AG09319 (cell line): Measurements from ENCODE around the gene FAM117A.

ENCODE experiments used
- DNase-seq: peaks from one replicate; pipeline ENCODE4 v3.0.0-alpha.2; 2010; ENCODE audit warnings: low read depth; ENCODE audit errors: extremely low read depth
- TF ChIP-seq, protein P1 (sequence below): IDR thresholded peaks from 2 replicates; pipeline ENCODE4 v1.5.1; 2011; ENCODE audit warnings: low read depth, mild to moderate bottlenecking, inconsistent platforms, low read length, moderate library complexity

FAM117A gene

DNA sequence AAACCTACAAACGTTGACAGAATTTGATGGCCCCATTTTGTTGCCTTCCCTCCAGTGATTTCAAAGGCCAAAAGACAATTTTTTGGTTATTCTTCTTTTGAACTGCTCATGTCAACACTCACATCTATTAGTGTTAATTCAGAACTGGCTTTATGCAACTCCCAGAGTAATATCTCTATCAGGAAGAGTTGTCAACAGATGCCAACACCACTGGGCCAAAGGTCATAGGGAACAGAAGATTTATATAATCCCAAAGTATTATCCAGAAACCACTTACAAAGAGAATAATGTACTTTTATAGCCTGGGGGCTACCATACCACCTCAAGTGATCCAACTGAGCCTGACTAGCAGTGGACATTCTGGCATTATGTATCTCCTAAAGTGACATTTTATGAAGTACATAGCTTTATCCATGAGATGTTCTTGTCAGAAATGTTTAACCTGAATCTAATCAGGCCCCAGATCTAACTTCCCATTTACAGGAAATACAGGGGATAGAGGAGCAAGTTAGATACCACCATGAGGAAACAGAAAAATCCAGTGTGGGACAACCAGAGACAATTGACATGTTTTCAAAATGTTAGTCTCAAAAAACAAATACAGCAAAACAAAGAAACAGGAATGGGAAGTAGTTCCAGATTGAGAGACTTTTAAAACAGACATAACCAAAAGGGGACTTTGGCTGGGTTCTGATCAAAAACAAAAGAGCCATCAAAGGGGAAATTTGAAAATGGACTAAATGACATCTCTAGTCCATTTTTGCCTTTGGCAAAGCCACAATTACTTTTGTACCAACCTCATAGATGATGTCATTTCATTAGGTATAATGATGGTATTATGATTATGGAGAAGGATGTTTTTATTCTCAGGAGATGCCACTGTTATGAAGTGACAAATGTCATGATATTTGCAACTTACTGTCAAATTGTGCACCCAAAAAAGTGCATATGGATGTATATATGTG is 18.5 kb downstream of the FAM117A start:
- DNase-seq, result no peak
- TF ChIP-seq, protein P1, sequence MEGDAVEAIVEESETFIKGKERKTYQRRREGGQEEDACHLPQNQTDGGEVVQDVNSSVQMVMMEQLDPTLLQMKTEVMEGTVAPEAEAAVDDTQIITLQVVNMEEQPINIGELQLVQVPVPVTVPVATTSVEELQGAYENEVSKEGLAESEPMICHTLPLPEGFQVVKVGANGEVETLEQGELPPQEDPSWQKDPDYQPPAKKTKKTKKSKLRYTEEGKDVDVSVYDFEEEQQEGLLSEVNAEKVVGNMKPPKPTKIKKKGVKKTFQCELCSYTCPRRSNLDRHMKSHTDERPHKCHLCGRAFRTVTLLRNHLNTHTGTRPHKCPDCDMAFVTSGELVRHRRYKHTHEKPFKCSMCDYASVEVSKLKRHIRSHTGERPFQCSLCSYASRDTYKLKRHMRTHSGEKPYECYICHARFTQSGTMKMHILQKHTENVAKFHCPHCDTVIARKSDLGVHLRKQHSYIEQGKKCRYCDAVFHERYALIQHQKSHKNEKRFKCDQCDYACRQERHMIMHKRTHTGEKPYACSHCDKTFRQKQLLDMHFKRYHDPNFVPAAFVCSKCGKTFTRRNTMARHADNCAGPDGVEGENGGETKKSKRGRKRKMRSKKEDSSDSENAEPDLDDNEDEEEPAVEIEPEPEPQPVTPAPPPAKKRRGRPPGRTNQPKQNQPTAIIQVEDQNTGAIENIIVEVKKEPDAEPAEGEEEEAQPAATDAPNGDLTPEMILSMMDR, result no peak

DNA sequence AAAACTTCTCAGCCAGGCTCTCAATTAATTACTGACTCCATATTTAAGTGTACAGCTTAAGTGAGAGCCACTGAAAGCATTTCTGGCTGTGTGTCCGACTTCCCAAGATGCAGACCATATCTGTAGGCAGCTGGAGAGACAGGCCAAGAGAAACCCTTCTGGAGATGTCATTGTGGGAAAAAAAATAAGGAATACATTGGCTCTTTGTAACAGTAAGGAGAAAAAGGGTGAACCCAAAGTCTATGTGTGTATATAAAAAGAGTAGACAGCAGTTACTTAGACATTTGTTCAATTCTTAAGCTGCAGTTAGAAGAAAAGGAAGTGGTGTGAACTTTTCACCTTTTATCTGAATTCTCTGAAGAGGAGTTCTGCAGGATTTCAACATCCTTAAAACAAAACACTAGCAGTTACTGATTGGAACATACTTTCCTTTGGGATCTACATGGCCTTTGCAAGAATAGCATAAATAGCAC is 21.7 kb downstream of the FAM117A start:
- TF ChIP-seq, protein P1, result no peak
- DNase-seq, result no peak

GRCh38 chr17:49741692-49742076 is 22.2 kb downstream of the FAM117A start:
- TF ChIP-seq, protein P1, result no peak
- DNase-seq, result no peak

- DNase-seq, result no peak
- TF ChIP-seq, protein P1, result no peak
Observed at GRCh38 chr17:49741009-49741691, 22.8 kb downstream of the FAM117A start.

DNA sequence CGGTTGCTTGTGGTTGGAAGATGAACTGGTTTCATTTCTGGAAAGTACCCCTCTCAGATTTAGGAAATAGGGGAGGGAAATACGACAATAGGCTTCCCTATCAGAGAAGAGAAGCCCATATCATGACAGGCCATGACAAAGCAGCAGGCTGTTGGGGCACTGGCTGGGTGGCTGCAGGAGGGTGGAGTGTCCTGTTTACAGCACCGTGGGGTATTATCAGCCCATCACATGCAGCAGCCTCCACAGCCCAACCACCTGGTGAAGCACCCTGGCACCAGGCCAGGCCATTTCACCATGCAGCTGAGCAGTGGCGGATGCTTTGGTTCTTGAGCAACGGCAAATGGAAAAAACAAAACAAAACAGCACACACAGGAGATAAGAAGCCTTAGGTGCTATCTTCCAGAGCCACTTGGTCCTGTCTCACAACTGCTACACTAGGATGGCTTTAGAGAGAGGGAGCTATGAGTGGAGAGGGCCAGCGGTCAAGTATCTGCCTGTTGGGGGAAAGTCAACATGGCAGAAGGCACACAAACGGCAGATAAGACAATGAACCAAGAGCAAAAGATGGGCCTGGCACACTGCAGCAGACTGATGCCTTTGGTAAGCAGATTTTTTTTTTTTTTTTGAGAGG is 24.2 kb downstream of the FAM117A start:
- DNase-seq, result no peak
- TF ChIP-seq, protein P1, result no peak

DNA sequence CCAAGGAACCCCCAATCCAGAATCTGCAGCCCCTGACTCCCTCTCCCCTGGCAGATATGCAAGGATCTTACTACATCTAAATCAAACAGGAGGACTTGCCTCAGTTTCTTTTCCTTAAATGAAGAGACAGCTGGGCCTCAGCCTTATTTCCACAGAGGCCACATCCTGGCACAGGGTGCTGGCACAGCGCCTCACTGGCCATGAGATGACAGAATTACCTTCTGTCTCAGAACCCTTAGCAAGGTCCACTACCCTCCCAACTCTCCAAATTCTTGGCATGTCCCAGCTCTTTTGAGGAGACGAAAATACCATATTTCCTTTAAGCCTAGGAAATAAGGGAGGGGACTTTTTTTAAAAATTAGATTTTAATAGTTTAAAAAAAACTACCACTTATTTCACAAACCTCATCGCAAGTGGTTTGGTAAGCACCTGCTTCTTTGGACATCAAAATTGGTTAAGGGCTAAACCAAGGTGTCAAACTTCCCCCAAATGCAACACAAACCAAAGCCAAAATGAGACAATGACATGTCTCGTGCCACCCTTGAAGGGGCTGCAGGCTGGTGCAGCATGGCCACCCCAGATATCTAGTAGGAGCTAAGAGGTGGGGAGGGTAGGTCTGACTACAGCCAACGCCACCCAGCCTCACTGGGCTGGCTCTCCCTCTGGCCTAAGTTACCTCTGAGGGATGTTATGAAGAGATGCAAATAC is 25.3 kb downstream of the FAM117A start:
- no peak for DNase-seq
- TF ChIP-seq, protein P1, result no peak
